ENCODE measurements around the gene WASHC2C. TPM values are rescaled to one million over a fixed set of nuclear protein-coding genes. Genes with fewer than 3 reads are reported as not detected.
A peak's percentile ranks its signal among the peaks of the same experiment; 100 is the strongest.
"Not testable (repeated sequence)": the region's sequence is repeated elsewhere in the genome, so short reads cannot be mapped to it uniquely, and the experiment has no call there.

WASHC2C gene
- total RNA-seq (10 to 100 TPM; 25.0 to 73.9 (median 31.9) TPM), polyA plus RNA-seq (10 to 100 TPM in 2 of 3 donors, 1 to 10 TPM in 1; 9.5 to 14.8 (median 13.2) TPM)
- long read RNA-seq, donor 1: 0 reads
- long read RNA-seq, donor 2, partial matches to known transcripts: 0 of 1 reads
- long read RNA-seq, donor 2, other reads (novel, unspliced or antisense): 0 of 1 reads
- long read RNA-seq, donor 3, partial matches to known transcripts: 0 of 1 reads
- long read RNA-seq, donor 3, other reads (novel, unspliced or antisense): 0 of 1 reads
- long read RNA-seq, donor 4, full-length matches to known transcripts: 1 of 1 reads
- long read RNA-seq, donor 4, partial matches to known transcripts: 0 of 1 reads
- long read RNA-seq, donor 4, other reads (novel, unspliced or antisense): 0 of 1 reads
- long read RNA-seq, donor 5, full-length matches to known transcripts: 2 of 8 reads
- long read RNA-seq, donor 5, partial matches to known transcripts: 6 of 8 reads
- long read RNA-seq, donor 5, other reads (novel, unspliced or antisense): 0 of 8 reads
- long read RNA-seq, donor 6, full-length matches to known transcripts: 3 of 23 reads
- long read RNA-seq, donor 6, partial matches to known transcripts: 20 of 23 reads
- long read RNA-seq, donor 6, other reads (novel, unspliced or antisense): 0 of 23 reads
- long read RNA-seq, donor 7, full-length matches to known transcripts: 1 of 1 reads
- long read RNA-seq, donor 7, partial matches to known transcripts: 0 of 1 reads
- long read RNA-seq, donor 7, other reads (novel, unspliced or antisense): 0 of 1 reads
- long read RNA-seq, donor 8, full-length matches to known transcripts: 1 of 10 reads
- long read RNA-seq, donor 8, partial matches to known transcripts: 0 of 10 reads
- long read RNA-seq, donor 8, other reads (novel, unspliced or antisense): 9 of 10 reads
- long read RNA-seq, donor 9, partial matches to known transcripts: 18 of 18 reads
- long read RNA-seq, donor 9, other reads (novel, unspliced or antisense): 0 of 18 reads
- long read RNA-seq, donor 10: 0 reads

GRCh38 chr10:45726703-45727420 lies at the start of gene WASHC2C:
Gene WASHC2C (plus strand): TSS chr10:45727266. CDS start chr10:45727318, 52 bp downstream.
- H3K9me3 ChIP-seq; H3K27me3 ChIP-seq; H3K36me3 ChIP-seq; intact Hi-C loops (cut with DNase I; ENCODE audit: low total_unique reads): not testable (repeated sequence)
- peak; percentile 31 to 87 (median 36) for TF ChIP-seq POLR2AphosphoS5 (IDR thresholded peaks at IDR 0.05)
- 0 to 2% (median 0%) methylated on average over 28 to 49 of the region's 49 CpGs for WGBS, 5 donors
- Histone ChIP-seq H3K27ac (peak within 1 kb of the TSS; percentile 81 to 89 (median 87)), H3K4me3 (peak within 1 kb of the TSS; percentile 71 to 86 (median 78)), H3K4me1 (peaks cover 0 to 23% (median 15%) of the 10 kb centered on the region in 4 donors)
- DNase-seq: peak; percentile 86 to 95

GRCh38 chr10:45678467-45678866 lies 48.6 kb upstream of the WASHC2C start:
- WGBS, 5 donors: 70 to 91% (median 90%) methylated on average over 2 to 13 of the region's 14 CpGs
- H3K27me3 ChIP-seq; H3K27ac ChIP-seq; H3K9me3 ChIP-seq; H3K4me3 ChIP-seq; H3K4me1 ChIP-seq; H3K36me3 ChIP-seq; DNase-seq; intact Hi-C loops (cut with DNase I; ENCODE audit: low total_unique reads): not testable (repeated sequence)

- intact Hi-C loops (cut with DNase I; ENCODE audit: low total_unique reads); H3K4me3 ChIP-seq; H3K27me3 ChIP-seq; H3K9me3 ChIP-seq; DNase-seq; H3K4me1 ChIP-seq; H3K36me3 ChIP-seq; H3K27ac ChIP-seq: not testable (repeated sequence)
- WGBS, 5 donors: 18 to 34% (median 25%) methylated on average over 2 to 3 of the region's 3 CpGs
Observed at GRCh38 chr10:45710200-45710796, 16.8 kb upstream of the WASHC2C start.

GRCh38 chr10:45711223-45711622 lies 15.8 kb upstream of the WASHC2C start:
- not testable (repeated sequence) for H3K27ac ChIP-seq

GRCh38 chr10:45717053-45717452 lies 10.0 kb upstream of the WASHC2C start:
- H3K9me3 ChIP-seq; H3K4me1 ChIP-seq; H3K4me3 ChIP-seq; H3K36me3 ChIP-seq; H3K27ac ChIP-seq; H3K27me3 ChIP-seq; DNase-seq; intact Hi-C loops (cut with DNase I; ENCODE audit: low total_unique reads): not testable (repeated sequence)
- WGBS, 5 donors: 65 to 81% (median 72%) methylated on average over 3 of the region's 3 CpGs

More at GRCh38 chr10:45711223-45711622, 15.8 kb upstream of the WASHC2C start:
- H3K9me3 ChIP-seq; H3K27me3 ChIP-seq; H3K36me3 ChIP-seq; DNase-seq; intact Hi-C loops (cut with DNase I; ENCODE audit: low total_unique reads); H3K4me3 ChIP-seq; H3K4me1 ChIP-seq: not testable (repeated sequence)
- WGBS, 5 donors: 46 to 64% (median 61%) methylated on average over 2 to 3 of the region's 5 CpGs

GRCh38 chr10:45717642-45718041 lies 9.4 kb upstream of the WASHC2C start:
- H3K4me1 ChIP-seq; intact Hi-C loops (cut with DNase I; ENCODE audit: low total_unique reads); H3K27ac ChIP-seq; H3K27me3 ChIP-seq; H3K4me3 ChIP-seq; H3K9me3 ChIP-seq; H3K36me3 ChIP-seq; DNase-seq: not testable (repeated sequence)
- 44 to 78% (median 69%) methylated on average over 1 of the region's 1 CpG for WGBS, 5 donors

- H3K27ac ChIP-seq; intact Hi-C loops (cut with DNase I; ENCODE audit: low total_unique reads); H3K4me1 ChIP-seq; H3K36me3 ChIP-seq; H3K4me3 ChIP-seq; H3K27me3 ChIP-seq; DNase-seq; H3K9me3 ChIP-seq: not testable (repeated sequence)
- 57 to 83% (median 61%) methylated on average over 6 to 10 of the region's 10 CpGs for WGBS, 5 donors
Observed at GRCh38 chr10:45721503-45721902, 5.6 kb upstream of the WASHC2C start.

- 87 to 93% (median 88%) methylated on average over 10 to 11 of the region's 11 CpGs for WGBS, 5 donors
- H3K27ac ChIP-seq; H3K27me3 ChIP-seq; intact Hi-C loops (cut with DNase I; ENCODE audit: low total_unique reads); H3K4me3 ChIP-seq; H3K36me3 ChIP-seq; DNase-seq; H3K9me3 ChIP-seq: not testable (repeated sequence)
- peaks cover 0 to 18% (median 12%) of the 10 kb centered on the region in 4 donors for H3K4me1 ChIP-seq
Observed at GRCh38 chr10:45723851-45724250, 3.2 kb upstream of the WASHC2C start.

- intact Hi-C loops (cut with DNase I; ENCODE audit: low total_unique reads); H3K9me3 ChIP-seq; H3K27me3 ChIP-seq; DNase-seq: not testable (repeated sequence)
- H3K4me1 ChIP-seq: peaks cover 0 to 23% (median 15%) of the 10 kb centered on the region in 4 donors
- H3K27ac ChIP-seq: peak overlapping the region; percentile 69 to 89 (median 87)
- H3K4me3 ChIP-seq: peak overlapping the region; percentile 71 to 86 (median 78)
- H3K36me3 ChIP-seq: peaks cover 0 to 11% (median 8%) of the 10 kb centered on the region in 4 donors
- WGBS, 5 donors: 0 to 15% (median 1%) methylated on average over 2 to 24 of the region's 45 CpGs
Observed at GRCh38 chr10:45727421-45727965, 427 bp downstream of the WASHC2C start.

GRCh38 chr10:45734449-45734848 lies 7.4 kb downstream of the WASHC2C start:
- H3K9me3 ChIP-seq; H3K27me3 ChIP-seq; DNase-seq; H3K27ac ChIP-seq; intact Hi-C loops (cut with DNase I; ENCODE audit: low total_unique reads); H3K4me1 ChIP-seq; H3K4me3 ChIP-seq: not testable (repeated sequence)
- peaks cover 0 to 48% (median 34%) of the 10 kb centered on the region in 4 donors for H3K36me3 ChIP-seq
- 88 to 100% (median 97%) methylated on average over 1 to 2 of the region's 2 CpGs for WGBS, 5 donors

Data from stomach (tissue), 19 donors.